GM12875 (cell line): Measurements from ENCODE around the gene GCC2.
"Not testable (repeated sequence)": the region's sequence is repeated elsewhere in the genome, so short reads cannot be mapped to it uniquely, and the experiment has no call there.

Experiments
- H3K4me3 ChIP-seq: one replicate; pipeline ENCODE4 v1.5.1; 2011; ENCODE audit warnings: low read depth, low read length, control low read depth
- TF ChIP-seq, protein P1 (sequence below): IDR thresholded peaks from 2 replicates; pipeline ENCODE4 v1.5.1; 2011; ENCODE audit warnings: low read depth, mild to moderate bottlenecking, control low read depth, inconsistent platforms, low read length, moderate library complexity, borderline replicate concordance; ENCODE audit not compliant: insufficient read depth

GCC2 gene

DNA sequence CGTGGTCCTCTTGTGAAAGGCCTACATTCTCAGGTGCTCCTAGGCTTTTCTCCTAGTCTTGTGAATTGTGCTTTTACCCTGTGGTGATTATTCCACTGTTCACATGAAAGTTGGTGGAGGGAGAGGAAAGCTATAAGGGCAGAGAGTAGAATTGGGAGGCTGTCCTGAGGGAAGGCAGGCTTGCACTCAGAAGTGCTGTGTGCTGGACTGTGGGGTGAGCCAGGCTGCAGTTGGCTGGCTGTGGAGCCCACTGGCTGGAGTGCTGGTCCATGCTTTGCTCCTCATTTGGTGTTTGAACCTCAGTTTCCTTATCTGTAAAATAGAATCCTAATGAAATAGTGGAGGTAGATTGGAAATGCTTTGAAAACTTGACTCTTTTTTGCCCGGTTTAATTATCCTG, 106.6 kb downstream of the GCC2 start:
- TF ChIP-seq, protein P1, sequence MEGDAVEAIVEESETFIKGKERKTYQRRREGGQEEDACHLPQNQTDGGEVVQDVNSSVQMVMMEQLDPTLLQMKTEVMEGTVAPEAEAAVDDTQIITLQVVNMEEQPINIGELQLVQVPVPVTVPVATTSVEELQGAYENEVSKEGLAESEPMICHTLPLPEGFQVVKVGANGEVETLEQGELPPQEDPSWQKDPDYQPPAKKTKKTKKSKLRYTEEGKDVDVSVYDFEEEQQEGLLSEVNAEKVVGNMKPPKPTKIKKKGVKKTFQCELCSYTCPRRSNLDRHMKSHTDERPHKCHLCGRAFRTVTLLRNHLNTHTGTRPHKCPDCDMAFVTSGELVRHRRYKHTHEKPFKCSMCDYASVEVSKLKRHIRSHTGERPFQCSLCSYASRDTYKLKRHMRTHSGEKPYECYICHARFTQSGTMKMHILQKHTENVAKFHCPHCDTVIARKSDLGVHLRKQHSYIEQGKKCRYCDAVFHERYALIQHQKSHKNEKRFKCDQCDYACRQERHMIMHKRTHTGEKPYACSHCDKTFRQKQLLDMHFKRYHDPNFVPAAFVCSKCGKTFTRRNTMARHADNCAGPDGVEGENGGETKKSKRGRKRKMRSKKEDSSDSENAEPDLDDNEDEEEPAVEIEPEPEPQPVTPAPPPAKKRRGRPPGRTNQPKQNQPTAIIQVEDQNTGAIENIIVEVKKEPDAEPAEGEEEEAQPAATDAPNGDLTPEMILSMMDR, result no peak
- H3K4me3 ChIP-seq, result no peak overlapping the region

DNA sequence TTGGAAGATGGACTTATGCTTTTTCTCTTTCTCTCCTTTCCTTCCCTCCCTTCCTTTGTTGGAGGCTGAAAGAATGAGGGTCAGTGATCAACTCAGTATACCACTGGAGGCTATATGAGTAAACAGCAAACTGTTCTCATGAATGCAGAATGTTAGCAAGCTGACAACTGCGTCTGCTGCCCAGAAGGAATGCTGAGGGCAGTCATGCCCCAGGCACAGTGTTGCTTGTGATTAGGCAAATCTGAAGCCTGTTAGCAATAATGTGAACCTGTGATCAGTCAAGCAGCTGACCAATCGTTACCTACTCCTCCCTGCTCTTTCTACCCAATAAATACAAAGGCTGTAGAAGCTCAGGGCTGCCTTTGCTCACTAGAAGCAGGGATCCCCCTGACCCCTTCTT, 107.6 kb downstream of the GCC2 start:
- H3K4me3 ChIP-seq, result not testable (repeated sequence)
